ENCODE measurements around the gene BCHE.
"Not testable (repeated sequence)": the region's sequence is repeated elsewhere in the genome, so short reads cannot be mapped to it uniquely, and the experiment has no call there.

BCHE gene

DNA sequence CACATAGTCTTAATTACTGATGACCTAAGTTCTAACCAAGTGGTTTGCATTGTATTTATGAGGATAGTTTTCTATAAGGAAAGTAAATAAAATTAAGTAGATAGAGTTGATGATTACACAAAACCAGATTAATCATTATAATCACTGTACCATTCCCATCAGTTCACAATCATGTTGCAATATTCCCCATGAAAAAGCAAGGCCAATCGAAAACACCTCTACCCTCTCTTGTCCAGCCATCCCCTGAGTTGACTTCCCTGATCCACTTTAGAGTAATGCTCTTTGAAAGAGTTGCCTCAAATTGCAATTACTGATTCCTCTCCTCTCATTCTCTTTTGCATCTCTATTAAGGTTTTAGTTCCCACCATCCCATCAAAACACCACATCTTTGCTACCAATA is 21.0 kb downstream of the BCHE start:
- DNase-seq: no peak

DNA sequence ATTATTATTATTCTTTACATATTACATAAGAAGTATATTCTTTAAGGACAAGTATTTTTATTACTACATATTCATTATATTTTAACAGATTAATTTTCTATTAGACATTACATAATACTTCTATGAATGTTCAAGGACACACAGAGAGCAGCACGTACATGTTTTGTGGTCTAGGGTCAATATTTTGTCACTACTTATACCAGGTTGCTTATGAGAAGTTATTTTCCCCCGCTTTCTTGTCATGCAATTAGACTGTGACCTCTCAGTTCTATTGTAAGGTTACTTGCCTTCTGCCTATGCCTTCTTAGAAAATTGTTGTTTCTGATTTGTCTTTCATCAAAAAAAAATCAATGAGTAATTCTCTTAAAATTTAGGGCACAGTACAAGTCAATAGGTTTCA is 21.5 kb downstream of the BCHE start:
- no peak for DNase-seq

DNA sequence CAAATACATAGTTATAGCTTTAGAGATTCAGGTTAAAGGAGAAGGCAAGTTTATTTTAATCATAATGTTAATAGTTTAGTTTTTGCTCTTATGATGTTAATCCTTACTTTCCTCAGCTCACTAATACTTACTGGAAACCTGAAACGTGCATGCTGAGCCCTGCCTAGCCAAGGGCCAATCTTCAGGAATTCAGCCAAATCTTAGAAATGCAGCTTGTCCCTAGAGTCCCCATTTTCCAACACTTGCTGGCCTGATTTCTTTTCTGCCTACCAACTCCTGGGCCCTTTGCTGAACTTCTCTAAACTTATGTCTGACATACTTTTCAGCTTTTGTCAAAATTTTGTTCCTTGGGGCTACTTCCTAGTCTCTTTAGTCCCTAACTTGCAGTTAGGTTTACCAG is 22.8 kb downstream of the BCHE start:
- DNase-seq: no peak

DNA sequence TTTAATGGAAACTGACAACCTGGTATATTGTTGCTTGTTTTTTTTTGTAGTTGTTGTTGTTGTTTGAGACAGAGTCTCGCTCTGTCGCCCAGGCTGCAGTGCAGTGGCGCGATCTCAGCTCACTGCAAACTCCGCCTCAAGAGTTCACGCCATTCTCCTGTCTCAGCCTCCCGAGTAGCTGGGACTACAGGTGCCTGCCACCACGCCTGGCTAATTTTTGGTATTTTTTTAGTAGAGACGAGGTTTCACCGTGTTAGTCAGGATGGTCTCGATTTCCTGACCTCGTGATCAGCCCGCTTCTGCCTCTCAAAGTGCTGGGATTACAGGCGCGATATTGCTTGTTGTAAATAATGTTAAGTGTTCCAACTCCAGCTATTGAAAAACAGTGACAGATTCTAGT is 29.3 kb downstream of the BCHE start:
- not testable (repeated sequence) for DNase-seq

DNA sequence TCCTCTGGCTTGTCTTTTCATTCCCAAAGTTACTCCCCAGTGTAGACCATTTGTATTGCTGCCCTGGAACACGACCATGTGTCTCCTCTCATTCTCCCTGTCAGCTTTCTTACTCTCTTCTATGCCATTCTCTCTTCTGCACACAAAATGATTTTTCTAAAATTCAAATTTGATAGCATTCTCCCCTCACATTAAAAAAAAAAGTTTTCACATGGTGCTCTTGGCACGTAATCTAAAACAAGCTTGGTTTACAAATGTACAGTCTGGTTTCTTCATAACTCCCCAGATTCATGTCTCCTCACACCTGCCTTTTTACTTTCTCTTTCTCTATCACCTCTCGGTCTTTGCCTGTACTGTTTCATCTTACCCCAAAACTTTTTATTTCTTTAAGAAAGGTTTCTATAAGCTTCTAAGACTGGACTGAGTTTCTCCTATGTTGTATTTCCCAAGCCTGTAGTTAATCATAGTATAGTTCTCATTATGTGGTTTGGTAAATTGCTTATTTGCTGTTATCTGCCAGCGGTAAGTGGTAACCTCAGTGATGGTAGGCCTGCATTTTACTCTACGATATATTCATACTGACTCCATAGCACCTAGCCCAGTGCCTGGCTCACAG is 31.2 kb downstream of the BCHE start:
- DNase-seq: peak; percentile 64

DNA sequence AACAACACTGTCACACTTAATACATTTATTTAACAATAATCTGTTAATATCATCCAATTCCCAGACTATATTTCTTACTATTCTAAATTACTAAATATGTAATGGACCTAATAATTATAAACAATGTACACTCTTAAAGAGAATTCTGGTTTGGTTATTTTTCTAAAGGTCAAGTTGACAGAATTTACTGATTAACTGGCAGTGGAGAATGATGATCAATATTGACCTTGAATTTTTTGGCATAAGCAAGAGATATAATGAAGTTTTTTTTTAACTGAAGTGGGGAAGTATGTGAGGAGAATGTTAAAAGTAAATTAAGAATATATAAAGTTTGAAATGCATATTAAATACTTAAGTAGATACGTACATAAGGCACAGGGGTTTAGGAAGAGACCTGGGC is 33.8 kb downstream of the BCHE start:
- DNase-seq: no peak

DNA sequence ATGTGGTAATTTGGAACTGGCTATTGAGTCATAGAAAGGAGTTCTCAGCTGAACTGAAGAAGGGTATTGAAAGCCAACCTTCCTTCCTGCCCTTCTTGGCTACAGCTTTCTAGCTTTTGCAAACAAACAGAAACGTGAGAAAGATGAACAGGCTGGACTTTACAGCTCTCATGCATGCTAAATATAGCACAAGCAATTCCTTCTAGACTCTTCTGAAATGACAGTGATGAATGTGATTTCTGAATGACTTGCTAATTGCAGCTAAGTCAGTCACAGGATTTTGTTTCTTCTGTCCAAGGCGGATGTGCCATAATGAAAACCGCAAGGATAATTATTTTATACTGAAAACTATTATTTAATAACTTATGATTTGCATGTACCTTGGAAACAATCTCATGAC is 36.3 kb downstream of the BCHE start:
- peak; percentile 58 for DNase-seq

DNA sequence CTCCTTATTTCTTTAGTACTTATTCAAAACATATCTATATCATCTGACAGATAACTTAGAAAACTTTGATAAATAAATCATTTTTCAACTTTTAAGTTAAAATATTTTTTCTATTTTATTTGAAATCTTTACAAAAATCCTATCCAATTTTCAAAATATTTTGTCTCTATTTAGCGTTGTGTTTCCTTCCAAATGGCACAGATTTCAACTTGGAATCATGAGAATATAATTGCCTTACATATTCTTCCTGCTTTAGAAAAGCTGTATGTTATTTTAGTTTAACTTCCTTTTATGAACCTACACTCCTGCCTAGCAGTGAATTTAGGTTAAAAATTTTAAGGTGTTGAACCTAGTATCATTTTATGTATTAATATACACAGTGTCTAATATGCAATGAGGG is 38.2 kb downstream of the BCHE start:
- DNase-seq: no peak

DNA sequence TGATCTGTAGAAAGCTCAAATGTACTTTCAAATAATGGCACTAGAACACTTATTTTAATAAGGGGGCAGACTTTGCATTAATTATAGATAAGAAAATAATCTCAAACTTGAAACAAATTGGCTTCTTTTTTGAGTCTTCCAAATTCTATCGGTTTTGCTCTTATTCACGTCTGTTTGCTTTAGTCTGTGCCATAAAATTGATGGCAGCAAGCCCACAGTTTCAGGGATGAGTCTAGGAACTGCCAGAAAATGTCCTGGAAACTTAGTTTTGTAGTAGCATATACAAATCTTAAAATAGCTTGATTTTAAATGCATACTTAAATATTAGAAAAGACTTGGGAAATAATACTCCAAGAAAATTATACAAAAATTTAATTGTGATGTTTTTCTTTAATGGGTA is 39.7 kb downstream of the BCHE start:
- no peak for DNase-seq

DNA sequence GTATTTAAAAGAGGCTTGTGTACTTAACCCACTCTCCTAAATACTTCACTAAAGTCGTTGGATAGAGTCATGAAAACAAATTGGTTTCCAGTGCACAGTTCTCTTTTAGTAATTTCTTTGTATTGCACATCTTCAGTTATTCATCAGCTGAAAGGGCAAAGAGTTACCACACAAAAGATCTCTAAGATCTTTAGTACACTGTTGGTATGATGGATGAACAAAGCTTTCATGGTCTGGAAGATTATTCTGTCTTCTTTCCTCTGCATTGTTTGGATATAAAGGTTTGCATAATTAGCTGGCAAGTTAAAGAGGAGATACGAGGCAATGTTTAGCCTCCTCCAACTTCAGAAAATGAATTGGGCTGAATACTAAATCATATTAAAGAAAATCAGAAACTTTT is 40.5 kb downstream of the BCHE start:
- no peak for DNase-seq

DNA sequence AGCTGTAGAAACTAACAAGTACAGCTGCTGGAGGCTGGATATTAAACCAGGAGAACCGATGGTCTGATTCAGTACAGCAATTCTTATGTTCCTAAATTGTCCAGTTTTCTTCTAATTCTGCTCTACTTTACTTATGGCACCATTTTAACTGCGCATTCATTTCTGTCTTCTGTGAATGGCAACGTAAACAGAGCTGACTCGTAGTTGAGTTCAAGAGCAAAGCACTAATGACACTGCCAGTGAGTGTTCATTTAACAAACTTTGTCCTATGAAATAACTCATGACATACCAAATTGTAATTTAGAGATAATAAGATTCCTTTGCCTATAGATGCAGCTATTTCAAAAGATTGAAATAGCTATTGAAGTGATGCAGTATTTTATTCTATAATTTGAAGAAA is 48.7 kb downstream of the BCHE start:
- no peak for DNase-seq

DNA sequence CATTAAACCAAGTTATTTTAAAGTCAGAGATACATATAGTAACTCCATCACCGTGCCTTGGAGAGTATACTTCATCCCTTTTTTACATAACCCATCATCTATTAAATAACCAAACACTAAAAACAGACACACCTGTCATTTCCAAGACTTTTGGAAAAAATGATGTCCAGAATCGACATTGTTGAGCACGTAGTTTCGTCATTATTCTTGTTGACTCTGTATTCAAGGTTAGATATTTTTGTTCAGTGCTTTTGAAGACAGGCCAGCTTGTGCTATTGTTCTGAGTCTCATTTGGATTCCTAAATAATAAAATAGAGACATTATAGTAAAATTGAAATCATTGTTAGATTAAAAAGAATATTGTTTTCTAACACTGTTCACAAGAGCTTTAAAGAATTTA is 51.2 kb downstream of the BCHE start:
- DNase-seq: no peak

DNA sequence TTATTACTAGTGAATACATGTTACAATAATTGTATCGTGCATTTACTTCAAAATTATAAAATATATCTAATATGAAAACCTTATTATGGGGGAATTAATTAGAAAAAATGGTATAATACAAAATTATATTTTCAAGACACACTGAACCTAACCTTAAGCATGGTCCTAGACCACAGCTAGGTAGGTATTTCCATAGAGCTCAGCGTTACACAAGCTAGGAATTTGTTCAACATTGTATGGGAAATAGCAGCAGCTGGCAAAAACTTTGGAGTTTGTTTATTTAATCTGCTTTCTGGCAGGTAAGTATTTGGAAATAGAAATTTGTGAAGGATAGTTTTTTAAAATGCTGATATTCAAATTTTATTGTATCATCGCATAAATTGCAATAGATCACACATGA is 52.9 kb downstream of the BCHE start:
- DNase-seq: no peak

DNA sequence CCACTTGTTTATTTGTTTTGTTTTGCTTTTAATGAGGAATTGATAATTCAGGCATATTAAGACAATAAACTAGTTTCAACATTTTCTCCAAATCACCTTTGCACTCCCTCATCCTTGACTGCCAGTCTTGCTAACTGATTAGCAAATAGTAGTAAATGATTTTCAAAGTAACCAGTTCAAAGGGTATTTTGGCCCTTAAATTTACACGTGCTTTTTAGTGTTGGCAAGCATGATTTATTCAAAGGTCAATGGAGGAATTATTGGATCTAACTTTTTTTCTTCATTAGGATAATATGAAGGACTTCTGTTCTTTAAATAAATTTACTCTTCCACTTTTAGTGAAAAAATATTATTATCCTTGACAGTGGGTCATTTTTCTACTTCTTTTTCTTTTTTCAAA is 53.8 kb downstream of the BCHE start:
- DNase-seq: no peak

DNA sequence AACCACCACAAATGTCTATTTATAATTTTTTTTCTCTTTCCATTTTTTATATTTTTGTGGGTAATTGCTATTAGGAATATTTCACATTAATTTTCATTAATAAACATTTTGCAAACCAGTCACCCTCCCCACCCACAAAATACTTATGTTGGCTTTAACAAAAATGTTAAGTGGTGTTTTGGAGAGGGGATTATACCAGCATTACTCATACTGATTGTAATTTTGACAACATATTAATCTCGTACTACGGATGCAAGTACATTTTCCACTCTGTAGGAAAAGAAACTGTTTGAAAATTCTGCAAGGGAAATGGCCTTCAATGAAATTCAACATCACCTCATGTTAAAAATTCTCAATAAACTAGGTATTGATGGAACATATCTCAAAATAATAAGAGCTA is 58.3 kb downstream of the BCHE start:
- no peak for DNase-seq

DNA sequence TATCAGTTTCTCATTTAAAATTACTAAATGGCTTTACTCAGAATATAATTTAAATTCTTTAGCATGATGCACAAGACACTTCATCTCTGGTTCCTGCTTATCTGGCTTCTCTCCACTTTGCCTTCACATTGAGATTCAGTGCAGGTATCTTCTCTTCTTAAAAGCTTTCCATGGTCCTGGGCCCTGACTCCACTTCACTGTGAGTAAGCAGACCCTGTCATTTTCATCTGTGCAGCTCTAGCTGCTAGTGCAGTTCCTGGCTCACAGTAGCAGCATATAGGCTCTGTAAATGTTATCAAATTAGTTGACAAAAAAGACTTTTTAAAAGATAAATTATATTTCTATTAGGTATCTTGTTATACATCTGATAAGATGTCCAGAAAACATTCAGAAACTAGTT is 58.8 kb downstream of the BCHE start:
- DNase-seq: no peak

DNA sequence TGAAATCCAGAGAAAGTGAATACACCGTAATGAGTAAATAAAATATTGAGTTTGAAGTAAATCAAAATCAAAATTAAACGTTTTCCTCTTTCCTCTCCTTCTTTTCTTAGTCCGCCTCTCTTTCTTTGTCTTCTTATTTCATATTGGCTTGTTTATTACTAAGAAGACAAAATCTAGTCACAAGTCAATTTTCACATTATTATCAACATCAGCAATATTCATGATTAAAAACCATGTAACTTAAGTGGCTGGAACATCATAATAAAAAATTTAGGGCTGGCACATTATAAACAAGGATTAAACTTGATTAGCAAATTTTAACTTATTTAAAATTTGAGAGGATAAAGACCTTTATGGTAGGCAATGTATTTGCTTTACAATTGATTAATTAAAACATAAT is 61.4 kb downstream of the BCHE start:
- DNase-seq: no peak

DNA sequence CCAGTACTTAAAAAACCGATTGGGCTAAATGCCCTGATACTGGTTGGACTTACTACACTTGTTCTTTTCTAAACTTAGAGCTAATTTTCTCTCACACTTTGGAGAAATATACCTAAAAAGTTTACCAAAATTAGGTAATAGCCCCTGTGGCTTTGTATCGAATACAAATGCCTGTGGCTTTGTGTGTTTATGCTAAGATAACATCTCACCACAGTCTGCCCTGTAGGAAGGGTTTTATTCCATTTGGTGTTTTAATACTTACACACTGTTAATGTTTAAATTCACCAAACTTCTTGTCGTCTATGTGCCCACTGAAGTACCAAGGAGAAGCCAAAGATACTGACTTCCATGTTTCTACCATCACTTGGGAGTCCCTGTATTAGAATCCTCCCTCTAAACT is 66.4 kb downstream of the BCHE start:
- no peak for DNase-seq

DNA sequence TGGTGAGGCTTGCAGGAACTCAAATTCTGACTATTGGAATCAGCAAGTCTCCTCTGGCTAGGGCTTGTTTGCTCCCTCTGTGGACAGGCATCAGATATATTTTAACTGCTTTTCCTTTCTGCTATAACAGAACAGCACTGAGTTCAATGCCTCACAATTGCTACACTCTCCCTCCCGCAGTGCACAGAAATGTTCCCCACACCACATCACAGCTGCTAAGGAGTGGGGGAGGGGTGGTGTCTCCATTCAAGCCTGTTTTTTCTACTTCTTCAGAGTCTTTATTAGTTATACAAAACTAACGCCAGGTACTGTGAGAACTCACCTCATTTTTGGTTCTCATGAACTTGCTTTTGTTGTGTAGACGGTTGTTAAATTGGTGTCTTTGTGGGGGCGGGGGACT is 68.5 kb downstream of the BCHE start:
- no peak for DNase-seq

DNA sequence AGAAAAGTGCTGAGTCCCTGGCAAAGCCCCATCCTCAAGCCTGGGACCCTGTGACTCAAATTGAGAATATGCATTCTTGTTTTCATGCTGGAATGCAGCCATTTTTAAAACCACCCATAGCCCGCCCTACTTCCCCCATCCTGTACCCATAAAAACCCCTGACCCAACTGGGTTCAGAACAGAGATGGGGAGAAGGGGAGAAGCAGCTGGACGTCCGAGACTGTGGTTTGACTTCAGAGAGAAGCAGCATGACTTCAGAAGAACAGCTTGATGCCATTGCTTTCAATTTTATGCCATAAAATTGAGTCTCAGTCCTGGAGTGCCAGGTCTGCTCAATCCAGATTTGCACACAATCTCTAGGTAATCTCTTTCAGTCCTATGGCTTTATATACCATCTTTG is 78.2 kb downstream of the BCHE start:
- no peak for DNase-seq

DNA sequence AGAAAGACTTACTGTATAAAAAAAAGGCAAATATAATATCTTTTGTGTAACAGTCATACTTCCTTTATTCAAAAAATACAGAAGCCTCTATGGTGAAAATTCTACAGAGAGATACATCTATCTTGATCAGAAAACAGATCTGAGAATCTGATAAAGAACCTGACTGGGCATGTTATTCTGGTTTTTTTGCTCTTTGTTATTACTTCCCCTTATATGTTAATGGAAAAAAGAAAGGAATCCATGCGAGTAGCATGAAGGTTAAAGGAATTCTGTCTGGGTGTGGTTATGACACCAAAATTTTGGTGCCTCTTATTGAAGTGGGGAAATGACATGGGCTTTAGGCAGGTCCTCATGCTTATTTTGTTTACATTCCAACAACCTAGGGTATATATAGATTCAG is 81.7 kb downstream of the BCHE start:
- DNase-seq: no peak

DNA sequence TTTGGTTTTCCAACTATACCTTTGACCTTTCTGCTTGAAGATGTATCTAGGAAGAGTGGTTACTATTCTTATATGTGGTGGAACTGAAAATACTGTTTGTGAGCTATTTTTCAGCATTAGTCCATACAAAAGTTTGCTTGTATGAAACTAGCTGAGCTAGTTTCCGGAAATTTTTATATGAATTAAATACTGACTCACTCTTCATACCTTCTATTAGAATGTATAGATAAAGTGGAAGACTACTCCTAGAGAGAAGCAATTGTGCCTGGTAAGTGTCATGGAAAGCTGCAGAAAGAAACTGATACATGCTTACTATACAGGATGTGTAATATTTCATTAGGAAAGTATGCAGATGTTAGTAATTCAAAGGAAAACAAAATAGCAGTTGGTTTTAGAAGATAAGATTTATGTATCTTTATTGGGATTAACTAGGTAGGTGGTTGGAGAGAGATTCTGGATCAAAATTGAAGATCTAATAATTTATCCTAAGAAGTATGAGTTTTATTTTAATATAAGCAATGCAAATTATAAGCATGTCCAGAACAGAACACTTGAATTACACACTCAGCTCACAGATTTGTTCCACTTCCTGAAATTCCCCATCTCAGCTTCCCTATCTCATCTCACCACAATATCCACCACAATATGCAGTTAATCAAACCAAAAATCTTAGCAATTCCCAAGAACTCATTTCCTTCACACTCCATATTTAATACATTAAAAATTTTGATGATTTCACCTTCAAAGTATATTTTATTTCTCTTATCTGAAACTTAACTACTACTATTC is 82.8 kb downstream of the BCHE start:
- peak; percentile 63 for DNase-seq

DNA sequence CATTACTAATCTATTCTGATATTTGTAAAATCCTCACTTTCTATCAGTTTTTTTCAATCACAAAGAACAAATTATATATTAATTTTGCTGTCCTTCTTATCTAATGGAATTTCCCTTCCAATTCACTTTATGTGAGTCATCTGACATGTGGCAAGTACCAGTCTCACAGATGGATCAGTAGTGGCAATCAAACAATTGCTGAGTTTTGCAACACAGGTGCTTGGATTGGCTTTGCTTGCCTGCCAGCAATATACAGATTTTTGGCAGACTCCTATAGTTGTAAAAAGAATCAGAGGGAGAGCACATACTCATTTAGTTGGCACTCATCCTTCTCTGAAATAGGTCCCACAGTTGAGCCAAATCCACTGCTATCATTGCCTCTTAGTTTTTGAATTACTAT is 83.7 kb downstream of the BCHE start:
- DNase-seq: peak; percentile 92

DNA sequence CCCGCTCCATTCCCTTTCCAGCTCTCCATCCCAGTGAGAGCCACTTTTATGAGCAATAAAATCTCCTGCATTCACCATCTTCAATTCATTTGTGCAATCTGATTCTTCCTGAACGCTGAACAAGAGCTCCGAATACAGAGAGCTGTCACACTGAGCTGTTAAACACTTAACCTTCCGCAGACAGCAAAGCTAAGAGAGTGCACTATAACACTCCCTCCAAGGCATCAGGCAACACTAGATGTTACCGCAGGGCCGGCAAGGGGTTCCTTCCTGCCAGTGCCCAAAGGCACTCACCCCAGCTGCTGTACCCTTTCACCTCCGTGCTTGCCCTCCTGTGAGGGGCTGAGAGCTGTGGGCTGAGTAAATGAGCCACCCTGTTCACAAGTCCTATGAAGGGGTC is 85.6 kb downstream of the BCHE start:
- peak; percentile 78 for DNase-seq

DNA sequence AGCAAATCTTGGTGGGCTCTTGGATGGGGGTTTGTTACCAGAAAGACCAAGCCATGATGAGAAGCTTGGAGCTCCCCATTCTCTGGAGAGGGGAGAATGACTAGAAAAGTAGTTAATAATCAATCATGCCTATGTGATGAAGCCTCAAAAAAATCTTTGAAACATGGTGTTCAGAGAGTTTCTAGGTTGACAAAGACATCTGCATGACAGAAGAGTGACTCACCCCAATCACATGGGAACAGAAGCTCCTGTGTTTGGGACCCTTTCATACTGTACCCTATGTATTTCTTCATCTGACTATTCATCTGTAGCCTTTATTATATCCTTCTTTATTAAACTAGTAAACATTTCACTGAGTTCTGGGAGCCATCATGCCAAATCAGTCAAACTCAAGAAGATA is 87.4 kb downstream of the BCHE start:
- no peak for DNase-seq

Data from RPMI8226 (cell line).